WTC11 (cell line): ENCODE results near the gene RPS6KL1. TPM values are rescaled to one million over a fixed set of nuclear protein-coding genes. Genes with fewer than 3 reads are reported as not detected.

Experiments used
- ATAC-seq: fragments of 200-7000 bp; cut with Tn5 transposase; 2 replicates; pipeline ENCODE4 v1.10.0; 2021; ENCODE audit warnings: mild to moderate bottlenecking, moderate library complexity
- CTCF ChIA-PET: fragments of 300-600 bp; sonication (Branson Sonifier 250); formaldehyde crosslinking; loops from one replicate; lab custom pipeline; 2021; ENCODE audit warnings: antibody characterized with exemption; lab: Charles Lee
- POLR2A ChIA-PET: fragments of 350-600 bp; sonication (Branson Sonifier 250); formaldehyde crosslinking; loops from one replicate; lab custom pipeline; 2021; ENCODE audit warnings: antibody characterized with exemption; lab: Charles Lee
- DNase-seq: peaks from one replicate; pipeline ENCODE4 v3.0.0; 2021; ENCODE audit warnings: low spot score
- H3K27ac Mint-ChIP-seq: 2 replicates; pipeline ENCODE4 v1.8.0; 2021; ENCODE audit warnings: mixed read lengths
- H3K27me3 Mint-ChIP-seq: 2 replicates; pipeline ENCODE4 v1.8.0; 2021; ENCODE audit warnings: low read depth, mild to moderate bottlenecking, moderate library complexity, mixed read lengths
- H3K36me3 Mint-ChIP-seq: 2 replicates; pipeline ENCODE4 v1.8.0; 2021; ENCODE audit warnings: mixed read lengths
- H3K4me1 Mint-ChIP-seq: 2 replicates; pipeline ENCODE4 v1.8.0; 2022; ENCODE audit warnings: mixed read lengths
- H3K4me3 Mint-ChIP-seq: 2 replicates; pipeline ENCODE4 v1.8.0; 2021; ENCODE audit warnings: mild to moderate bottlenecking, moderate library complexity, mixed read lengths
- H3K9me3 Mint-ChIP-seq: 2 replicates; pipeline ENCODE4 v1.8.0; 2021; ENCODE audit warnings: mixed read lengths
- ATF6 ChIP-seq: sonication (generic); formaldehyde crosslinking; IDR thresholded peaks from 2 replicates; pipeline ENCODE4 v1.8.1; 2023; ENCODE audit warnings: mild to moderate bottlenecking, missing genetic modification reagents
- CREM ChIP-seq: sonication (generic); formaldehyde crosslinking; IDR thresholded peaks from 2 replicates; pipeline ENCODE4 v1.8.1; 2022; ENCODE audit warnings: mild to moderate bottlenecking, missing genetic modification reagents, moderate library complexity
- ESRRA ChIP-seq: sonication (generic); formaldehyde crosslinking; IDR thresholded peaks from 2 replicates; pipeline ENCODE4 v1.8.1; 2022; ENCODE audit warnings: mild to moderate bottlenecking, missing genetic modification reagents, borderline replicate concordance
- HMGA2 ChIP-seq: fragments of 250-450 bp; sonication (Bioruptor Pico); IDR thresholded peaks from 2 replicates; pipeline ENCODE4 v1.4.0; 2021; ENCODE audit warnings: mild to moderate bottlenecking, moderate library complexity
- MLX ChIP-seq: sonication (generic); formaldehyde crosslinking; IDR thresholded peaks from 2 replicates; pipeline ENCODE4 v1.8.1; 2023; ENCODE audit warnings: mild to moderate bottlenecking, missing genetic modification reagents, moderate library complexity
- RORB ChIP-seq: fragments of 250-450 bp; sonication (Bioruptor Pico); IDR thresholded peaks from 2 replicates; pipeline ENCODE4 v1.9.0; 2021; ENCODE audit warnings: mild to moderate bottlenecking
- TEAD4 ChIP-seq: sonication (generic); formaldehyde crosslinking; IDR thresholded peaks from 2 replicates; pipeline ENCODE4 v1.8.0; 2022; ENCODE audit warnings: mild to moderate bottlenecking, missing genetic modification reagents
- ZBTB21 ChIP-seq: sonication (generic); formaldehyde crosslinking; IDR thresholded peaks from 2 replicates; pipeline ENCODE4 v1.8.1; 2023; ENCODE audit warnings: mild to moderate bottlenecking, missing genetic modification reagents, borderline replicate concordance
- ZNF121 ChIP-seq: sonication (generic); formaldehyde crosslinking; IDR thresholded peaks from 2 replicates; pipeline ENCODE4 v1.8.0; 2023; ENCODE audit warnings: missing genetic modification reagents
- ZNF671 ChIP-seq: fragments of 250-450 bp; sonication (Bioruptor Pico); IDR thresholded peaks from 2 replicates; pipeline ENCODE4 v1.8.0; 2021; ENCODE audit warnings: mild to moderate bottlenecking
- total RNA-seq: library from RNA; stranded (reverse); gene quantifications from 3 replicates; pipeline ENCODE4 v1.2.3, GENCODE V29; 2021
- TF ChIP-seq, protein P1 (sequence below): sonication (generic); formaldehyde crosslinking; IDR thresholded peaks from 2 replicates; pipeline ENCODE4 v1.8.0; 2022; ENCODE audit warnings: mild to moderate bottlenecking, missing genetic modification reagents
- TF ChIP-seq, protein P2 (sequence below): fragments of 250-450 bp; sonication (Bioruptor Pico); IDR thresholded peaks from 2 replicates; pipeline ENCODE4 v1.9.0; 2021; ENCODE audit warnings: mild to moderate bottlenecking
- TF ChIP-seq, protein P3 (sequence below): sonication (generic); formaldehyde crosslinking; IDR thresholded peaks from 2 replicates; pipeline ENCODE4 v1.8.0; 2022; ENCODE audit warnings: missing genetic modification reagents
- TF ChIP-seq, protein P4 (sequence below): sonication (generic); formaldehyde crosslinking; IDR thresholded peaks from 2 replicates; pipeline ENCODE4 v1.8.0; 2022; ENCODE audit warnings: mild to moderate bottlenecking, missing genetic modification reagents
- TF ChIP-seq, protein P5 (sequence below): sonication (generic); formaldehyde crosslinking; IDR thresholded peaks from 2 replicates; pipeline ENCODE4 v1.8.1; 2022; ENCODE audit warnings: mild to moderate bottlenecking, missing genetic modification reagents, moderate library complexity, borderline replicate concordance

Gene RPS6KL1
- total RNA-seq, 1 experiment from 2014 or later = 10.6 TPM

- TF ChIP-seq HMGA2 (CRISPR knock-in tag) (no peak), TEAD4 (CRISPR knock-in tag) (no peak)
Observed at GRCh38 chr14:74890262-74890661, 32.8 kb downstream of the RPS6KL1 start (continued).

GRCh38 chr14:74888164-74889158 is 34.6 kb downstream of the RPS6KL1 start:
- ChIA-PET CTCF (interaction anchor here (2.3 to 2.9 kb wide), 2 partner anchors 18 to 27 kb away, joined by 12 to 14 read pairs; no protein-coding TSS in a partner anchor), POLR2A (interaction anchor here (0.6 kb wide), 1 partner anchor 9 kb away, joined by 4 read pairs; no protein-coding TSS in a partner anchor)
- TF ChIP-seq, protein P1, sequence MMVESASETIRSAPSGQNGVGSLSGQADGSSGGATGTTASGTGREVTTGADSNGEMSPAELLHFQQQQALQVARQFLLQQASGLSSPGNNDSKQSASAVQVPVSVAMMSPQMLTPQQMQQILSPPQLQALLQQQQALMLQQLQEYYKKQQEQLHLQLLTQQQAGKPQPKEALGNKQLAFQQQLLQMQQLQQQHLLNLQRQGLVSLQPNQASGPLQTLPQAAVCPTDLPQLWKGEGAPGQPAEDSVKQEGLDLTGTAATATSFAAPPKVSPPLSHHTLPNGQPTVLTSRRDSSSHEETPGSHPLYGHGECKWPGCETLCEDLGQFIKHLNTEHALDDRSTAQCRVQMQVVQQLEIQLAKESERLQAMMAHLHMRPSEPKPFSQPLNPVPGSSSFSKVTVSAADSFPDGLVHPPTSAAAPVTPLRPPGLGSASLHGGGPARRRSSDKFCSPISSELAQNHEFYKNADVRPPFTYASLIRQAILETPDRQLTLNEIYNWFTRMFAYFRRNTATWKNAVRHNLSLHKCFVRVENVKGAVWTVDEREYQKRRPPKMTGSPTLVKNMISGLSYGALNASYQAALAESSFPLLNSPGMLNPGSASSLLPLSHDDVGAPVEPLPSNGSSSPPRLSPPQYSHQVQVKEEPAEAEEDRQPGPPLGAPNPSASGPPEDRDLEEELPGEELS (CRISPR knock-in tag) = no peak
- TF ChIP-seq, protein P2, sequence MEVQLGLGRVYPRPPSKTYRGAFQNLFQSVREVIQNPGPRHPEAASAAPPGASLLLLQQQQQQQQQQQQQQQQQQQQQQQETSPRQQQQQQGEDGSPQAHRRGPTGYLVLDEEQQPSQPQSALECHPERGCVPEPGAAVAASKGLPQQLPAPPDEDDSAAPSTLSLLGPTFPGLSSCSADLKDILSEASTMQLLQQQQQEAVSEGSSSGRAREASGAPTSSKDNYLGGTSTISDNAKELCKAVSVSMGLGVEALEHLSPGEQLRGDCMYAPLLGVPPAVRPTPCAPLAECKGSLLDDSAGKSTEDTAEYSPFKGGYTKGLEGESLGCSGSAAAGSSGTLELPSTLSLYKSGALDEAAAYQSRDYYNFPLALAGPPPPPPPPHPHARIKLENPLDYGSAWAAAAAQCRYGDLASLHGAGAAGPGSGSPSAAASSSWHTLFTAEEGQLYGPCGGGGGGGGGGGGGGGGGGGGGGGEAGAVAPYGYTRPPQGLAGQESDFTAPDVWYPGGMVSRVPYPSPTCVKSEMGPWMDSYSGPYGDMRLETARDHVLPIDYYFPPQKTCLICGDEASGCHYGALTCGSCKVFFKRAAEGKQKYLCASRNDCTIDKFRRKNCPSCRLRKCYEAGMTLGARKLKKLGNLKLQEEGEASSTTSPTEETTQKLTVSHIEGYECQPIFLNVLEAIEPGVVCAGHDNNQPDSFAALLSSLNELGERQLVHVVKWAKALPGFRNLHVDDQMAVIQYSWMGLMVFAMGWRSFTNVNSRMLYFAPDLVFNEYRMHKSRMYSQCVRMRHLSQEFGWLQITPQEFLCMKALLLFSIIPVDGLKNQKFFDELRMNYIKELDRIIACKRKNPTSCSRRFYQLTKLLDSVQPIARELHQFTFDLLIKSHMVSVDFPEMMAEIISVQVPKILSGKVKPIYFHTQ (CRISPR knock-in tag) = no peak
- TF ChIP-seq, protein P3, sequence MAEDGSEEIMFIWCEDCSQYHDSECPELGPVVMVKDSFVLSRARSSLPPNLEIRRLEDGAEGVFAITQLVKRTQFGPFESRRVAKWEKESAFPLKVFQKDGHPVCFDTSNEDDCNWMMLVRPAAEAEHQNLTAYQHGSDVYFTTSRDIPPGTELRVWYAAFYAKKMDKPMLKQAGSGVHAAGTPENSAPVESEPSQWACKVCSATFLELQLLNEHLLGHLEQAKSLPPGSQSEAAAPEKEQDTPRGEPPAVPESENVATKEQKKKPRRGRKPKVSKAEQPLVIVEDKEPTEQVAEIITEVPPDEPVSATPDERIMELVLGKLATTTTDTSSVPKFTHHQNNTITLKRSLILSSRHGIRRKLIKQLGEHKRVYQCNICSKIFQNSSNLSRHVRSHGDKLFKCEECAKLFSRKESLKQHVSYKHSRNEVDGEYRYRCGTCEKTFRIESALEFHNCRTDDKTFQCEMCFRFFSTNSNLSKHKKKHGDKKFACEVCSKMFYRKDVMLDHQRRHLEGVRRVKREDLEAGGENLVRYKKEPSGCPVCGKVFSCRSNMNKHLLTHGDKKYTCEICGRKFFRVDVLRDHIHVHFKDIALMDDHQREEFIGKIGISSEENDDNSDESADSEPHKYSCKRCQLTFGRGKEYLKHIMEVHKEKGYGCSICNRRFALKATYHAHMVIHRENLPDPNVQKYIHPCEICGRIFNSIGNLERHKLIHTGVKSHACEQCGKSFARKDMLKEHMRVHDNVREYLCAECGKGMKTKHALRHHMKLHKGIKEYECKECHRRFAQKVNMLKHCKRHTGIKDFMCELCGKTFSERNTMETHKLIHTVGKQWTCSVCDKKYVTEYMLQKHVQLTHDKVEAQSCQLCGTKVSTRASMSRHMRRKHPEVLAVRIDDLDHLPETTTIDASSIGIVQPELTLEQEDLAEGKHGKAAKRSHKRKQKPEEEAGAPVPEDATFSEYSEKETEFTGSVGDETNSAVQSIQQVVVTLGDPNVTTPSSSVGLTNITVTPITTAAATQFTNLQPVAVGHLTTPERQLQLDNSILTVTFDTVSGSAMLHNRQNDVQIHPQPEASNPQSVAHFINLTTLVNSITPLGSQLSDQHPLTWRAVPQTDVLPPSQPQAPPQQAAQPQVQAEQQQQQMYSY = no peak
- TF ChIP-seq, protein P4, sequence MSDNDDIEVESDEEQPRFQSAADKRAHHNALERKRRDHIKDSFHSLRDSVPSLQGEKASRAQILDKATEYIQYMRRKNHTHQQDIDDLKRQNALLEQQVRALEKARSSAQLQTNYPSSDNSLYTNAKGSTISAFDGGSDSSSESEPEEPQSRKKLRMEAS = no peak
- TF ChIP-seq ATF6 (CRISPR knock-in tag) (no peak), RORB (no peak), CREM (no peak), ZNF671 (no peak), ZBTB21 (no peak), ESRRA (CRISPR knock-in tag) (no peak), MLX (no peak), ZNF121 (CRISPR knock-in tag) (no peak)
- TF ChIP-seq, protein P5, sequence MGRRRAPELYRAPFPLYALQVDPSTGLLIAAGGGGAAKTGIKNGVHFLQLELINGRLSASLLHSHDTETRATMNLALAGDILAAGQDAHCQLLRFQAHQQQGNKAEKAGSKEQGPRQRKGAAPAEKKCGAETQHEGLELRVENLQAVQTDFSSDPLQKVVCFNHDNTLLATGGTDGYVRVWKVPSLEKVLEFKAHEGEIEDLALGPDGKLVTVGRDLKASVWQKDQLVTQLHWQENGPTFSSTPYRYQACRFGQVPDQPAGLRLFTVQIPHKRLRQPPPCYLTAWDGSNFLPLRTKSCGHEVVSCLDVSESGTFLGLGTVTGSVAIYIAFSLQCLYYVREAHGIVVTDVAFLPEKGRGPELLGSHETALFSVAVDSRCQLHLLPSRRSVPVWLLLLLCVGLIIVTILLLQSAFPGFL (CRISPR knock-in tag) = no peak
- Mint-ChIP-seq H3K4me1 (peaks cover 49% of the 10 kb centered on the region), H3K27ac (peak overlapping the region; percentile 96), H3K4me3 (no peak overlapping the region), H3K27me3 (no peaks in the 10 kb centered on the region), H3K9me3 (no peaks in the 10 kb centered on the region), H3K36me3 (peaks cover 44% of the 10 kb centered on the region)
- DNase-seq (no peak), ATAC-seq (no peak)
